ENCODE data around the gene HOXA13.

Gene HOXA13

DNA sequence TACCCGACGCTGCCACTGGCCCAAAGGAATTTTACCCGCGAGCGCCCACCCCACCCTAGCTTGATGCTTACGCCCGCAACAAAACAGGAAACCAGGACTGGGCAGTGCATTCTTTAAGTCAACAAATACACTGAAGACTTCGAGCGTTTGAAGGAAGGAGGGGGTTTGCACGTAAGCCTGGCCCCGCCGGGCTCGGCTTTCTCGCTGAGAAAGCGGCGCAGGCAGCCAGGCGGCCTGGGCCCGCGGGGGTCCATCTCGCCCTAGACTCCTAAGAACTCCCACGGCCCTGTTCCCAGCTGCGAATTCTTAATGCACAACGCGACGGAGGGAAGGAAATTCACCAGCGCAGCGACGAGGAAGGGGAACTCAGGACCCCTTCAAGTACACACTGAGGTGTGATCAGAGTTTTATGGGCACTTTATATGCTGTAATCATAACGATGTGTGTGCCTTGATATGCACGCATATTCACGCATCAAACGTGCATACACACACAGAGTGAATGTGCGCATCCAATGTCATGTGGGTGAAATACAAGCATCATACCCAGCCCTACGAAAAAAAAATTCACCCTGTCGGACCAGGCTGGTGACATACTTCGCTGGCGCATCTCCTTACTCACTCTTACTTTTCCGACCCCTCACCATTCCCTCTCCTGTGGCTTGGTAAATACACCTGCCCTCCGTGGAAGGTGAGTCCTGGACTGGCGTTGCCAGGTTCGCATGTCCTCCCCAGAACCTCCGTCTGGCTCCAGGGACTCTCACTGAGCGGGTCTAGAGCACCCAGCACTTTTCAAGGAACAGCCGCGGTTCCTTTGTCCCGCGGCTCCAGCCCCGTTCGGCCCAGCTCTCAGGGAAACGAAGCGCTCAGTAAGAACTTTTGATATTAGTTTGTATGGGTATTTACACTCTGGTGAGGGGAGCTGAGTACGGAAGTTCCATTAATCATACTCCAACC, 5.7 kb upstream of the HOXA13 start:
- no peak for DNase-seq

DNA sequence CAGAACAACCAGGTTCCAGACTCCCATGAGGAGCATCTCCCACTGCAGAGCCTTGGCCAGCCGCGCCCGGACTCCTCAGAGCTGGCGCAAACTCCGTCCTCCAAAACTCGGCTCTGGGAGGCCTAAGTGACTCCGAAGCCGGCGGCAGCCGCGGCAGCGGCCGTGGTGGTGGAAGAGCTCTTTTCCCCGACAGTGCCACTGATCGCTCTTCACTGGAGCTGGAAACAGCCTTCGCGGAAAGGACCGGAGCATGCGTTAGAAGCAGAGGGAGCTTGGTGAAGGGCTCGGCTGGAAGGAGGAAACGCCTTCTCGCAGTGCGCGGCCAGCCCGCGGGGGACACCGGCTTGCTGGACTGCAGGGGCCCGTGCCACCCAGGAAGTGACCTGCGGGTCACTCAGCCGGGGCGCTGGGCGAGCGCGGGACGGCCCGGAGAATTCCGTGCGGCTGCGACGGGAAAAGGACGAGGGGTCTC, 5.0 kb upstream of the HOXA13 start:
- DNase-seq, result no peak

DNA sequence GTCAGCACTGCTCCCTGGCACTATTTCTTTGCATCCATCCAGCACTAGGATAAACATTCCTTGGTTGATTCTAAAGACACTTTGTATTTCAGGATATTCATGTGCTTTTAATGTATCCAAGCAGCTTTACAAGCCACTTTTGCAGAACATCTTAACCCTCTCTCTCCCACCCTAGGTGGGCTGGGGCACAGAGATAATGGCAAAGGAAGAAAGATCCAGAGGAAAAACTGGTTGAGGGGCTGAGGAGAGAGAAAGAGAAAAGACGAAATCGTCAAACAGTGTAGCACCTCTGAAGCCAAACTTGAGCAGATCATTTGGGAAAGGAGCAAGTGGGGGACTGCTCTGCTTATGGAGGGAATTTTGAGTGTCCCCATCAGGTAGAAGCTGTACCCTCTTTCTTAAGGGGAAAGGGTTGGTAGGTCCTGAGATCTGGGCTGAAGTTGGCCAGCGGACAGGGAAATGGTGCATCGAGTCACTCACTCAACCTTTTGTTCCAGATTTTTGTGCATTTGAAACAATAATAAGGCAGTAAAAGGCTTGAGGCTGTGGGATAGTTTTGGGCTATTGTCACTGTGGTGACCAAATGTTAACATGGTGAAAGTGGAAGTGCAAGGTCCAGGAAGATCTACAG, 4.2 kb upstream of the HOXA13 start:
- no peak for DNase-seq

DNA sequence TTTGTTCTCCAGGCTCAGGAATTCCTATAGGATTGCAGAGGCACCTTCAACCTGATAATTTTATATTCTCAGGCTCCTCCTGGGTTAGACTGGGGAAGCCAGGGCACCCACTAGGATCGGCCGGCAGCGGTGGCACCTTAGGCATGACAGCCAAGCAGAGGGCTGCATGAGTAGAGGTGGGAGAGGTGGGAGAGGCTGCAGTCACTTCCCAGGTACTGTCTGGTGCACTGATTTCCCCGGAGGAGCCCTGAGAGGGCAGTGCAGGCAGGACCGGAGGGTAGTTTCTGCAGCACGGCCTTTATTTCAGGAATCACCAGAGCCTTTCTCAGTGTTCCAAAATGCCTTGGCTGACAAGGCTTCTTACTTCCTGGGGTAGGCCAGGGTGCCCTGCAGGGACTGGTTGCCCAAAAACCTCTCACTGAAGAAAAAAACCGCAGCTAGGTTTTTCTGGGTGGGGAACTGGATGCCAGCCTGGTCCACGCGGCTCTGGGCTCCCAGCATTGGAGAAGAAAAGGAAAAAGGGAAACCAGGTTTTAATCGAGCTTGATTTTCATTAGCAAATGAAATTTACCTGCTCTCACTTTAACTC, 3.6 kb upstream of the HOXA13 start:
- DNase-seq, result no peak

DNA sequence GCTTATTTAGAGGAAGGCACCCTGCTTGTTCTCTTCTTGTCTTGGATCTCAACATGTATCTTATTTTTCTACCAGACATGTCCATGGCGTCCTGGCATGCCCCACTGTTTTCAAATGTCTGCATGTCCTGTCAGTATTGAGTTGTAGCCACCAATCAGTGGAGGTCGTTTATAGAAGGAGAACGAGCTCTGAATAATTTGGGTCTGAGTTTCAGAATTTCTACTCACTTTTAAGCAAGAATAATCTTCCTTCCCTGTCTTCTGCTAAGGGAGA, 2.9 kb upstream of the HOXA13 start:
- DNase-seq, result no peak

DNA sequence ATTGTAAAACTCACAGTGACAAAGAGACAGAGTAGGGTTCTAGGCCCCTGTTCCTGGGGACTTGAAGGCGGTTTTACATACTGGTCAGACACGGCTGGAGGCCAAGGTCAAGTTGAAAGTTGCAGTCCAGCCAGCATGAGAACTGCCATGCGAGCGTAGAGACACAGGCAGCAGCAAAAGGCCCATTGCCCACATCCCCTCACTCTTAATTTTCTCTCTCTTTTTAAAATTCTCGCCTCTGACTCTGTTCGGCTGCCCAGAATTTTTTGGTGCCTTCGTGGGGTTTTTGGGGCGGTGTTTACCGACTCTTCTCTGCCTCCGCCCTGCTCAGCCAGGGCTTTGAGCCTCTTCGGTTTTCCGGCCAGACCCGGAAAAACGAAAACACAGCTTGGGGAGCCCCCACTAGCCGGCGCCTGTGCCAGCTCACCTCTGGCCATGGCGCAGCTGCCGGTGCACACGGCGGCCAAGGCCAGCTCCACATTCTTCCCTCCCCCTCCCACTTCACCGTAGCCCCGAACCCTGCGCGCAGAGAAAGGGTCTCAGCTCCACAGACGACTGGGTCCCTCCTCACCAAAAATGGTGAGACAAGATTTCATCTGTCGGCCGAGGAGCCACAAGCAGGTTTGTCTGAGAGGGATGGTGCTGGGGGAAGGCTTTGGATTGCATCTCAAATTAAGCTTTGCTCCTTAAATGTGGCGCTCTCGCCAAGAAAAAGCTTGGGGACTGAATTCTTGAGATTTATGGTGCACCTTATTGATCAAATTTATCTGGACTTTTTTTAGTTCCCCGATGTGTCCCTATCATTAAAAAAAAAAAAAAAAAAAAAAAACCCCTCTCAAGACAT, 2.3 kb upstream of the HOXA13 start:
- DNase-seq, result no peak

DNA sequence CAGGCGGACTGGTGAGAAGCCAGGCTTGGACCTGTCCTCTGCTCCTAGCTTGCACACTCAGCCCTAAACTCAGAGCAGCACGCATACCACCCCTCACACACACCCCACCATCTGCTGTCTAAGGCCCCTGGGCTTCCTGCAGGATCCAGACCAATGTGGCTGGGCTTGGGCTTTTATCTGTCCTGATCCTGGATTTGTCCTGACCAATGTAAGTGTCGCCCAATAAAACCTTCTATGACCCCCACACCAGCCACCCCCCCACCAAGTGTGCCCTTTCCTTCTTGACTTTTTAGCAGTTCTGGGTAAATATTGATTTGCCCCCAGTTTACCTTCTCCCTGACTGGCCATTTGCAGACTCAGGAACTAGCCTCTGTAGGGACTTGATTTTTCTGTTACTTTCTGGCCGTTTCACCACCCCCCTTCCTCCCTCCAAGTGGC, 1.7 kb upstream of the HOXA13 start:
- DNase-seq, result no peak

DNA sequence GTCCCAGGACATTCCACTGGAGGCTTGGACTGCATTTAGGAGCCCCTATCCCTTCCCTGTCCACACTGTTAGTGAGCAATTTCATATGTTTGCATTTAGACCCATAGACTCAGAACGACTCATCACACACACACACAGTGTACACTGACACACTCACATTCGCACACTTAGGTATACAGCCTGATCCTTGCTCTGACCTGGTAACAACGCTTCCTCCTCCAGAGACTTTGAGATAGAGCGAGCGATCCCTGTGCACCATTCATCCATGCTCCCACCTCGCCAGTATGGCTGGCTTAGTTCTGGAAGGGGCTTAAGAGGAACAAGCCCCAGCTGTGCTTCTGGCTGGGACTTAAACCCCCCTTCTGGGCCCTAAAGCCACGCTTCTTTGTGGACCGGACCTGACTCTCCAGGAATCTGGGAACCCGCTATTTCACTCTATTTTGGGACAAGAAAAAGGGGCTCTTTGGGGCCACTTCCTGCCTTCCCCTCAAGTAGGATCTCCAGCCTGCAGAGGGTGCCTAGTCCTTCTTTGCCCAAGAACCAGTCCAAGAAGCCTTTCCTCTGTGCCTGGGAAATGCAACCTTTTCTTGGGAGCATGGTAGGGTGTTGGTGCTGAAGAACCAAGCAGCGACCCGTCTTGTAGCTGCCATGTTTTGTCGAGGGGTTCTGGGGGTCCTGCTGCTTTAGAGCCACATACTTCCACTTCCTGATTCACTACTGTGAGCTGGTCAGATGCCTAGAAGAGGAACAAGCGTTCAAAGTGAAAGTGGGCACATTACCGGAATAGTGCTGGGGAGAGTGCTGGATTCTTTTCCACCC, 1.1 kb upstream of the HOXA13 start:
- DNase-seq, result no peak

DNA sequence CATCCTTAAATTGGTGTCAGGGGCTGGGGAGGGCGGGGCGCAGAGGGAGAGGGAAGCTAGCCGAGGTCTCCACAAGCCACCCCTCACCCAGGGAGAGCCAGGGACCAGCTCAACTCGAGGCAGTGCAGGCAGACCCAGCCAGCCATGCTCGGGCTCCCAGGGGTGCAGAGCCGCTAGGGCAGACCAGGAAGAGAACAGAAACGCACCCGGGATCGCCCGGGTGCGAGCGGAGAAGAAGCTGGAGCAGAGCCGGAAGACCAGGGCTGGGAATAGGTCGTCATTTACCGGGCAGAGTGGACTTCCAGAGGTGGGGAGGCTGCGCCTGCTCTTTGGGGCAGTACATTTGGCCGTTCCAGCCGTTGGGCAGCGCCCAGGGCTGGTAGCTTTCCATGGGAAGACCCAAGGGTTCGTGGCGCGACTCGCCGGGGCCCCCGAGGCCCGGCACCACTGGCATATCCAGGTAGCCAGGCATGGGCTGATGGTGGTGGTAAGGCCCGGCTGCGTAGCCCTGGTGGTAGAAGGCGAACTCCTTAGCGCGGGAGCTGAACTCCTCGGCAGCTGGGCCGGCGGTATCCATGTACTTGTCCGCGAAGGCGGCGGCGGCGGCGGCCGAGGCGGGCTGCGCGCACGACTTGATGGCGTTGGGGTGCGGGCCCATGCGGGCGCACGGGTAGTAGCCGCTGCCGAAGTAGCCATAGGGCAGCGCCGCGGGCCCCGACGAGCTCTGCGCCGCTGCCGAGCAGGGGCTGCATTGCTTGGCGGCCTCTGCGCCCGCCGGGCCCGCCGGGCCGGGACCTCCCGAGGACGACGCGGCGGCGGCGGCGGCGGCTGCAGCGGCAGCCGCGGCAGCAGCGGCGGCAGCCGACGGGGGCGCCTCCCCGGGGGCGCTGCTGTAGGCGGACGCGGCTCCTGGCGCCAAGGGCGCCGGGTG, 755 bp downstream of the HOXA13 start:
- DNase-seq, result peak; percentile 45

DNA sequence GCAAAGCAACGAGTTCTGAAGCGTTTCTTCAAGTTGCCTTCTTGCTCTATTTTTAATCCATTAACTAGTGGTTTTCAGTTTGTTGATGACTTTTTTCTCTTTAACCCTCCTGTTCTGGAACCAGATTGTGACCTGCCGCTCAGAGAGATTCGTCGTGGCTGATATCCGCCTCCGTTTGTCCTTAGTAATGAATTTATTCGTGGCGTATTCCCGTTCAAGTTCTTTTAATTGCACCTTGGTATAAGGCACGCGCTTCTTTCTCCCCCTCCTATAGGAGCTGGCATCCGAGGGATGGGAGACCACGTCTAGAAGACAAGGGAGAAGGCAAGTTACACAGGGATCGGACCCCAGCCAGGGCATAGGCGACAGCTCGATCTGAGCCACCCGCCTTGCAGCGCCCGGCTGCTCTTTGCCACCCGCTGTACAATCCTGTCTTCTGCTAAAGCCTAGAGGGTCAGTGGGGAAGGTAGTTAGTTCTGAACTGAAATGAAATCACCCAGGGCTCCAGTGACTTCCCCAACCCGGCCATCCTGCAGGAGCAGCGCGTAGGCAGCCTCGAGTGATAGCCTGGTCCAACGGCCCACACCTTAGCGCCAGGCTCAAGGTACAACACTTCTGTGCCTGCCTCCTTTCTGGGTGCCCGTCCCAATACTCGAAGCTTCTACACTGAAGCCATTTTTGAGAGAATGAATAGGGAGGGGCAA, 1.6 kb downstream of the HOXA13 start:
- DNase-seq, result no peak

DNA sequence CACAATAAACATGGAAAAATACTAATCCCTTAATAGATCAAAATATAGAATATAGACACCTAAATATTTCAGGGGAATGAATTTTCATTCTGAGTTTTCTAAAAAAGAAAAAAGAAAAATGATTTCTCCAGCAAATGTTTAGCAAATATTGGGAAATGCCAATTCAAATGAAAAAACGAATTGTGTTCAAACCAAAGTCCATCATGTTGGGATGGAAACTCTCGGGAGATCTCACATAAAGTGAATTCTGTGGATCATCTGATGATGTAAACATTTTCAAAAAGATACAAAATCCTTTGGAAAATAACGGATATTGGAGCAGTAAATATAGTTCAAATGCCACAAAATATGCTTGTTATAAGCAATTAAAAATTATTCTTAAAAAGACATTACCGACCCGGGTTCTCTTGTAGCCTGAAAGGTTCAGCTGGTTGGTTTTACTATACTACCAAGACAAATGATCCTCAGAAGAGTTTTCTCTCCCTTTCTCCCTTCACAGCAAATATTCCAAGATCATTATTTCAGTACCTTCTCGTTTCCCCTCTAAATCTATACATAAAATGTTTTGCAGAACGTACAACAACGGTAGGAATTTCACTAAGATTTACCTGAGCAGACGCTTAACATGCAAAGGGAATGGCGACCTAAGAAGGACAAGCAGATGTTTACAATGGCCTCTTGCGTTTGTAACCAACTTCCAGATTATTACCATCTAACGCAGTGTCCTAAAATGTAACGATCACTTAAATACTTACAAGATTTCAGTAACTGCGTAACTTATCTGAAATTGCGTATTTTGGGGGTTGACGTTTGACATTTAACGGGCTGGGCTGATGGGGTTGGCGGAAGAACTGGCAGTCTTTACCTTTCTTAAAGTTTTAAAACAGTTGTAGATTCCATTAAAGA, 2.5 kb downstream of the HOXA13 start:
- DNase-seq, result no peak

DNA sequence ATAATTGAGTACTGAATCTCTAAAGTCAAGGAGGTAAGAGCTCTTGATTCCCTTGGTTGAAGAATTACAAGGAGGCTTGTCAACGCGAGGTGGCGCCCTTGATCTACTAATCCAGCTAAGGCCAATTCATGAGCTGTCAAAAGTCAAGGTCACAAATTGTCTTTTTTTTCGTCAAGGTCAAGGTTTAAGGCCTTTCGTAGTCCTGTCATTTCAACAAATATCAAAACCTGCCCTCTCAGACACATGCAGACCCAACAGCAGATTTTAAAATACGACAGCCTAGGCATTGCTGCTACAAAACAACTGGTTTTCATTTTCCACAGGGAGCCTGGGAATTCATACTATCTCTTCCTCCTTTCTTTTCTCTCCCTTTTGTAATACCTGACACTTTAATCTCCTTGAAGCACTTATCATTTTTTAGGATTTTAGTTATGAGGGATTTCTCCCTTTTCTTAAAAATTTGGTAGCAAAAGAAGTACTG, 3.6 kb downstream of the HOXA13 start:
- peak; percentile 76 for DNase-seq

DNA sequence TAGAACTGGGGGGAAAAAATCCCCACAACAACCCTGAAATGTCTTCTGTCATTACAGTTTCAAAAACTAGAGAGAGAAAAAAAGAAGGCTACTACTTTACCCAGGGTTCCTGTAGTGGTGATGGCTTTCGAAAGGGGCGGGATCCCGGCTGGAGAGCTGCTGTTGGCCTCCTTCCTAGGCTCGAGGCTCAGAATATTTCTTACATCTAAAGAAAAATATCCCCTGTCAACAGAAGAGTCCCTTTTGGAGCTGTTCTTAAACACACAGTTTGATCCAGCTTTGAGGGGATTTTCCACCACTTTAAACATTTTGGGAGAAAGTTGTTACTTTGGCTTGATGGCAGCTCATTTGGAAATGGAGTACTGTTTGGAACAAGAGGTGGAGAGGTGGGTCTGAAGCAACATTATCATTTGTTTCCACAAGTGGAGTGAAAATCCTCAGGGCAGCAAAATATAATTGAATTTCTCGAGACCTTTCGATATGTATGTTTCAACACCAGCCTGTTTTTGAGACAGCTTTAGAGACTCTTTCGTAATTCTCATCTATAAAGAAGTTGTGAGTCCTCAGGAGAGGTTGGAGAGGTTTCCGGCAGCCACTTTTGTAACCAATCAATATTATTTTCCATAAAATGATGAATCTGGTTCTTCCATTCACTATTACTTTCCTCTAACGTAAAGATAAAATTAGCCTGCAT, 5.1 kb downstream of the HOXA13 start:
- no peak for DNase-seq

DNA sequence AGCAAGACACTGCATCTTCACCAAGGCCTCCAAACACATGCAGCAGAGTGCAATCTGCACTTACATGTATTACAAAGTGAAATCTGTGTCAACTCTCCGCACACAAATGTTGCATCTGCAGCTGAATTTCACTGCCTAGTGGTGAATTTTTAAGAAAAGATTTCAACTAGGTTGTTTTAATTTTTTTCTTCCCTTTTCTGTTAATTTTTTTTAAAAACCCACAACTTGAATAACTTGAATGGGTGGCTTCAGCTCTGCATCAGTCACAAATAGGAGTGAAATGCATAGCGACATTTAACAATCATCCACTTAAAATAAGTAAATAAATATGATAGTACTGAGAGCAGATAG, 5.9 kb downstream of the HOXA13 start:
- DNase-seq, result no peak

DNA sequence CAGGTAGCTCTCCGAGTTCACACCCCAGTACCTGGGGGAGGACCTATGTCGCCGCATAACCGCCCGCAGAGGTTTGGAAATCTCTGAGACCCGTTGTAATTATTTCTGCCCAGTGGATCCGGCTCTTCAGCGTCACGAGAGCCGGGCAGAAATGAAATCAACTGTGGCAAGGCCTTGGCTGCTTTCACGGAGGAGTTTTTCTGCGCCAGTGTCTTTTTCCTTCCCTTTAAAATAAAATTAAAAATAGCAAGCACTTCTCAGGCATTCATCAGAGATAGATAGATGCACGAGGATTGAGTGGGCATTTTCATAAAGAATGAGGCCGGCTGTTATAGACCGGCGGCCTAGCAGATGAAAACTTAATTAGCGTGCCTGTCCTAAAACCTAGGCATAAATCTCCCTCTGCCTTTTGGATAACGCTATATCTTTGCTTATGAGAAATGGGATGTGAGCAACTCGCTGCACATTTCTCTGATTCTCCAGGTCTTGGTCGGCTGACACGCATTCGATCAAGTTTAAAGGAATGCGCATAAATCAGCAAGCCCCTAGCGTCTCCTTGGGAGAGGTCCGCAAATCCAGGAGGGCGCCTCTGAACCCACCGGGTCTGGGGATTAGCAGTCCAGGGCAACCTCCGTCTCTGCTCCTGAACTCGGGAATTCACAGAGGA, 6.4 kb downstream of the HOXA13 start:
- DNase-seq, result no peak

DNA sequence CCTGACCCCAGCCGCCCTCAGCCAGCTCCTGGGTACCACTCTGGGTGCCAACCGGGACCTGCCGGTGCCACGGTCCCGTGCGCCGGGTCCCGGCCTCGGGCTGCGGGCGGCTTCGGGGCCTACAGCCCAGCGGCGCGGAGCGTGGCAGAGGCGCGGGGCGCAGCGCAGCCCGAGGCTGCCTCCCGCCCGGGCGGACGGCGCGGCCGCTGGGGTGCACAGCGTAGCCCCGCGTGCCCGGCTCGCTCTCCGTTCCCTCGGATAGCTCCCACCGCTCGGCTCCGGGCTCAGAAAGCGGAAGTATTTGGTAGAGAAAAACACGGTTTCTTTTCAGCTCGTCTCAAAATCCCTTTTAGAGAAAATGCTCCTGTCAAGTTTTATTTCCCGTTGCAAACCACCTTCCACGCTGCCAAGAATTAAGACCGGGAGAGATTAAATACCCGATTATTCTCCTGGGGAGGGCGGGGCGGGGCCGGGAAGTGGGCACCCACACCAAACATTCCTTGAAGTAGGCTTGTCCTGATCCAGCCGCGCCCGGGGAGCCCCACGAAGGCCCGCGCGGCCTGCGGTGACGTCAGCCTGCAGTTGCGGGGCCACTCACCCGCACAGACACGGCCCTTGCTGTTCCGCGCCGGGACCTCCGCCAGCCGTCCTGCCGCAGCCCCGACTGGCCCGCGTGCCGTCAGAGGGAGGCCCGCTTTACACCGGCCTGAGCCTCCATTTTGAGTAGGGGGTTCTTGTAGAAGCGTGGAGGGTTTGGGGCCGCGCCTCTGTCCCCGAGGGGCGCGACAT, 7.2 kb downstream of the HOXA13 start:
- DNase-seq, result no peak
